Rectal smooth muscle tissue (tissue), 1 donor: ENCODE data around the gene GNRH2.
A peak's percentile ranks its signal among the peaks of the same experiment; 100 is the strongest.

Experiments
- H3K27ac ChIP-seq: one replicate; pipeline ENCODE4 v1.7.0; 2013; ENCODE audit warnings: low read depth, low read length, inconsistent platforms
- H3K27me3 ChIP-seq: one replicate; pipeline ENCODE4 v1.7.0; 2013; ENCODE audit warnings: low read length; ENCODE audit not compliant: control insufficient read depth, insufficient read depth
- H3K36me3 ChIP-seq: one replicate; pipeline ENCODE4 v1.7.0; 2013; ENCODE audit warnings: low read length; ENCODE audit not compliant: control insufficient read depth, insufficient read depth
- H3K4me1 ChIP-seq: one replicate; pipeline ENCODE4 v1.7.0; 2013; ENCODE audit warnings: low read length; ENCODE audit not compliant: control insufficient read depth, insufficient read depth
- H3K4me3 ChIP-seq: one replicate; pipeline ENCODE4 v1.7.0; 2013; ENCODE audit warnings: low read length
- H3K9ac ChIP-seq: one replicate; pipeline ENCODE4 v1.7.0; 2013; ENCODE audit warnings: low read length

GNRH2 gene

DNA sequence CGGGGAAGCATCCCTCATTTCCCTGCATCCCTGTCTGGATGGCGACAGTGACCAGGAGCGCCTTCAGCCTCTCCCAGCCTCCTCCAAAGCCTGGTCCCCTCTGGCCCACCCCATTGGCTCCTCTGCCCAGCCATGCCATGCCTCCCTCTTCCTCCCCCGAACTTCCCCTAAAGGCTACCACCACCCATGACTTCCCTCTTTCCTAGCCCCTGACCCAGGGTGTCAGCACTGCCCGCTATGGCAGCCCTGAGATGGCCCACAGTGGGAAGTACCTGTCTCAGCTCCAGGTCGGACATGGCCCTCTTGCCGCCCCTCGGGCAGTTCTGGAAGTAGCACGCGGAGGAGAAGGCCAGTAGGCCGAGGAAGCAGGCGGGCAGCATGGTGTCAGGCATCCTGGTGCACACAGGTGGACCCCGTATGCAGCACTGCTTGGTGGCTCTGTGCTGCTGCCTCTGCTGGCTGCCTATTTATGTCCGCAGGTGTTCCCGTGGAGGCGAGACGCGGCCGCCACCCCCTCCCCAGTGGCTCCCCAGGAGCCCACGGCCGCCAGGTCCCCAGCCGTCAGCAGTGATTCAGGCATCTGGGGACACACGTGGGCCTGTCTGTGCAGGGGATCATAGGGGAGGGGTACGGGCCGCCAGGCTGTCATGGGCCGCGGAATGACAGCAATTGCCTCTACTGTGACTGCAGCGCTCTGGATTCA lies 41.0 kb downstream of the GNRH2 start, which contains the start of gene AVP:
Gene AVP (minus strand): TSS at position 442 of the 703 bp plus-strand sequence. CDS start 50 bp downstream, at position 392.
- Histone ChIP-seq H3K27ac (no peak within 1 kb of the TSS), H3K4me3 (no peak within 1 kb of the TSS), H3K9ac (no peak within 1 kb of the TSS), H3K36me3 (no peaks in the 10 kb centered on the region), H3K27me3 (peaks cover 25% of the 10 kb centered on the region), H3K4me1 (no peaks in the 10 kb centered on the region)

GRCh38 chr20:3084986-3085360 lies 41.6 kb downstream of the GNRH2 start:
- H3K27ac ChIP-seq = no peak overlapping the region
- H3K36me3 ChIP-seq = no peaks in the 10 kb centered on the region
- no peaks in the 10 kb centered on the region for H3K4me1 ChIP-seq
- no peak overlapping the region for H3K4me3 ChIP-seq
- peaks cover 25% of the 10 kb centered on the region for H3K27me3 ChIP-seq
- no peak overlapping the region for H3K9ac ChIP-seq

DNA sequence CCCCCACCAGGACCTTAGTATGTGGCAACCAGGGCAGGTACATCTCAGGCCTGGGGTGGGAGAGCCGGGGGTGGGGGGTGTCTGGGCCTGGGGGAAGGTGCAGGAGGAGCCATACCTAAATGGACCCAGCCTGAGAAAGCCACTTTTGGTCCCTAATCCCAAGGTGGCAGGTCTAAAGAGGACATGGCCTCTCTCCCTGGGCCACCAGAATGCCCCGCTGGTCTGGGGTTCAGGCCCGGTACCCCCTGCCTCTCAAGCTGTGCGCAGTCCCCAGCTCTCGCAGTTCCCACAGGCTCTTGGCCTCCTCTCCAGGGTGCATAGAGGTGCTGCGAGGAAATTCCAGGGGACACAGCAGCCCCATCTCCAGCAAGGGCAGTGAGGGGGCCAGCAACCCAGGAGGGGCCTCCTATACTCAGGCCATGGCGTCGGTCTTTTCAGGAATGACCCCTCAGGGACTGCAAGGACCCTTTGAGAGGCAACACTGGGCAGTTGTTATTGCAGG lies 42.2 kb downstream of the GNRH2 start:
- Histone ChIP-seq H3K9ac (no peak overlapping the region), H3K36me3 (no peaks in the 10 kb centered on the region), H3K27ac (no peak overlapping the region), H3K4me1 (no peaks in the 10 kb centered on the region), H3K27me3 (peaks cover 22% of the 10 kb centered on the region), H3K4me3 (no peak overlapping the region)

- H3K4me1 ChIP-seq = no peaks in the 10 kb centered on the region
- H3K27me3 ChIP-seq = peaks cover 11% of the 10 kb centered on the region
- H3K4me3 ChIP-seq = no peak overlapping the region
- no peak overlapping the region for H3K27ac ChIP-seq
- no peaks in the 10 kb centered on the region for H3K36me3 ChIP-seq
- no peak overlapping the region for H3K9ac ChIP-seq
Measured at GRCh38 chr20:3088031-3088430, 44.6 kb downstream of the GNRH2 start.

- no peaks in the 10 kb centered on the region for H3K4me1 ChIP-seq
- H3K27me3 ChIP-seq = no peaks in the 10 kb centered on the region
- H3K27ac ChIP-seq = no peak overlapping the region
- H3K36me3 ChIP-seq = no peaks in the 10 kb centered on the region
- no peak overlapping the region for H3K9ac ChIP-seq
- H3K4me3 ChIP-seq = no peak overlapping the region
Measured at GRCh38 chr20:3090565-3090964, 47.1 kb downstream of the GNRH2 start.

DNA sequence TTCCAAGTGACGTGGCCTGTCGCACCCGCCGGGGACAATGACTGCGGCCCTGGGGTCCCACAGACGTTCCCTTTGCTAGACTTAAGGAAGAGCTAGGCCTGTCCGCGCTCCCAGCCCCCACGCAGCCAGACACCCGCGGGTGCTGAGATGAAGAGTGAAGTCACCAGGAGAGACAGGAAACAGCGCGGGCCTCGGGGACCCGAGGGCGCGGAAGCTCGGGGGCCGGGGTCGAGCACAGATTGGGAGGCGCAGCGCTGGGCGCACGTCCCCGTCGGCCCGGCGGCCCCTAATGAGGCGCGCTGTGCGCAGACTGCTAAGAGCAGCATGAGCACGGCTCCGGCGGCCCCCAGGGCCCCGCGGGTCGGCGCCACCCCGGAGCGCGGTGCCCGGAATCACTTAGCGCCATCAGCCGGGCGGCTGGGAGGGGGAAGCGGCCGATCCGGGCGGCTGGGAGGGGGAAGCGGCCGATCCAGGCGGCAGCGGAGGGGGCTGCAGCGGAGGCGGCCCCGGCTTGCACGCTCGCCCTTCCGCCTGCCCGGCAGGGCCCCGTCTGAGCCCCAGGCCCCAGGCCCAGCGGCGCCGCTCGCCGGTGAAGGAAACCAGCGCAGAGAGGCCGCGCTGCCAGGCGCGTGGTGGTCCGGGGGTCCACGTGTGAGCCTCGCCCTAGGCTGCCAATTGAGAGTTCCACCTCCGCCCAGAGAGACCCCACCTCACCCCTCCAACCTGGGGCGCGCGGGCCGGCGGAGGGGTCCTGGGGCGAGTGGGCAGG lies 49.4 kb downstream of the GNRH2 start:
- Histone ChIP-seq H3K4me1 (no peaks in the 10 kb centered on the region), H3K27ac (no peak overlapping the region), H3K27me3 (no peaks in the 10 kb centered on the region), H3K4me3 (peak overlapping the region; percentile 44), H3K36me3 (no peaks in the 10 kb centered on the region), H3K9ac (no peak overlapping the region)

DNA sequence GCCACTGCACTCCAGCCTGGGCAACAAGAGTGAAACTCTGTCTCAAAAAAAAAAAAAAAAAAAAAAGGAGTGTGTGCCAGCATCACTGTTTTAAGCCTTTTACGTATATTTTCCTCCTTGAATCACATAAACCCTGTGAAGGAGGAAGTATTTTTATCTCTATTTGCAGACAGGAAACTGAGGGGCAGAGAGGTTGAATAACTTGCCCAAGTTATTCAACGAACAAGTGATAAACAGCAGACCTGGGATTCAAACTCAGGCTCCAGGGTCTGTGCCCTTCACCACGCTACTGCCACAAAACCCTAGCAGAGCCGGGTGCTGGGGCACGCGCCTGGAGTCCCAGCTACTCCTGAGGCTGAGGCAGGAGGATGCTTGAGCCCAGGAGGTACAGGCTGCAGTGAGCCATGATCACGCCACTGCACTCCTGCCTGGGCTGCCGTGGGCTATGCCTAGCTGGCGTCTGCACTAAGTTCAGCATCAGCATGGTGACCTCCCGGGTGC lies 50.5 kb downstream of the GNRH2 start:
- H3K27ac ChIP-seq = no peak overlapping the region
- H3K27me3 ChIP-seq = no peaks in the 10 kb centered on the region
- no peak overlapping the region for H3K9ac ChIP-seq

GRCh38 chr20:3094848-3095629 lies 51.6 kb downstream of the GNRH2 start:
- H3K36me3 ChIP-seq = no peaks in the 10 kb centered on the region
- no peaks in the 10 kb centered on the region for H3K27me3 ChIP-seq
- no peak overlapping the region for H3K9ac ChIP-seq
- H3K4me3 ChIP-seq = no peak overlapping the region
- H3K27ac ChIP-seq = no peak overlapping the region
- H3K4me1 ChIP-seq = no peaks in the 10 kb centered on the region

More for the DNA sequence above, 50.5 kb downstream of the GNRH2 start:
- Histone ChIP-seq H3K4me1 (no peaks in the 10 kb centered on the region), H3K36me3 (no peaks in the 10 kb centered on the region), H3K4me3 (no peak overlapping the region)
